Right lobe of liver (tissue), 6 donors: ENCODE measurements around the gene NT5DC3. TPM values are rescaled to one million over a fixed set of nuclear protein-coding genes. Genes with fewer than 3 reads are reported as not detected.

Experiments
- ATAC-seq, 4 donors: fragments of 200-7000 bp; cut with Tn5 transposase; one replicate each; pipeline ENCODE4 v1.9.1; 2020; ENCODE audit warnings: mild to moderate bottlenecking in 4 of 4, moderate library complexity in 4 of 4
- DNase-seq, 3 donors: peaks; one replicate each; pipeline ENCODE4 v3.0.0-alpha.2; 2020
- H3K27ac ChIP-seq, 3 donors: fragments of 200-600 bp; one replicate each; pipeline ENCODE4 v1.8.0; 2022
- H3K27me3 ChIP-seq, 2 donors: fragments of 200-600 bp; one replicate each; pipeline ENCODE4 v1.8.0; 2022
- H3K36me3 ChIP-seq, 4 donors: fragments of 200-600 bp; sonication (generic) in 1 of 4; one replicate each; pipeline versions ENCODE4 v1.5.1 to v1.8.0; 2017 to 2022; ENCODE audit warnings: control low read depth in 1 of 4
- H3K4me1 ChIP-seq, 4 donors: fragments of 200-600 bp; sonication (generic) in 1 of 4; one replicate each; pipeline versions ENCODE4 v1.5.1 to v1.8.0; 2017 to 2022; ENCODE audit warnings: control low read depth in 1 of 4
- H3K4me3 ChIP-seq, 3 donors: fragments of 200-600 bp; one replicate each; pipeline ENCODE4 v1.8.0; 2022
- H3K9me3 ChIP-seq, 4 donors: fragments of 200-600 bp; sonication (generic) in 1 of 4; one replicate each; pipeline versions ENCODE4 v1.5.1 to v1.8.0; 2017 to 2022; ENCODE audit warnings: control low read depth in 1 of 4
- CTCF ChIP-seq, 4 donors: fragments of 200-600 bp in 3 of 4; fragments of 450-650 bp in 1 of 4; IDR thresholded peaks; one replicate each; pipeline versions ENCODE4 v1.5.1 to v1.8.0; 2016 to 2022; ENCODE audit warnings: antibody characterized with exemption in 4 of 4, mild to moderate bottlenecking in 2 of 4
- POLR2A ChIP-seq: fragments of 450-650 bp; IDR thresholded peaks from one replicate; pipeline ENCODE4 v1.6.1; 2017; ENCODE audit warnings: antibody characterized with exemption, mild to moderate bottlenecking
- WGBS: methylation state at CpG from one replicate; pipeline ENCODE4 v1.1.6; 2018; ENCODE audit warnings: low coverage, low lambda C conversion rate; ENCODE audit not compliant: insufficient coverage; ENCODE audit errors: missing lambda C conversion rate; 5-methylcytosine and 5-hydroxymethylcytosine counted together
- intact Hi-C, 2 donors: fragments of 100-400 bp; cut with DNase I; formaldehyde crosslinking; loops; one replicate each; pipeline versions ENCODE4 v1.11.2 to v1.14.1; 2022
- total RNA-seq, 6 experiments: library from RNA; depleted of rRNA in 2 of 6; stranded (reverse); fragments of >200 nt in 2 of 6; fragmentation: NEBNext Ultra II Directional in 3 of 6; extraction: Animal tissue kit (Norgen Biotek cat#: 25700) in 3 of 6; gene quantifications; one replicate each; pipeline versions ENCODE4 v1.1.0 to v1.2.4, GENCODE V29; 2016 to 2023
- donor health status: DM: no; HTN: yes; CAD: no.
- donor health status: DM: no; HTN: no; CAD: no.
- donor health status: DM: no; HTN: no; CAD: no.
- donor health status: DM: no; HTN: yes; CAD: no.
- donor health status: DM: no; HTN: yes; CAD: no.

Gene NT5DC3
- total RNA-seq, 6 experiments from 2014 or later: 3.3 to 10.2 (median 6.6) TPM

DNA sequence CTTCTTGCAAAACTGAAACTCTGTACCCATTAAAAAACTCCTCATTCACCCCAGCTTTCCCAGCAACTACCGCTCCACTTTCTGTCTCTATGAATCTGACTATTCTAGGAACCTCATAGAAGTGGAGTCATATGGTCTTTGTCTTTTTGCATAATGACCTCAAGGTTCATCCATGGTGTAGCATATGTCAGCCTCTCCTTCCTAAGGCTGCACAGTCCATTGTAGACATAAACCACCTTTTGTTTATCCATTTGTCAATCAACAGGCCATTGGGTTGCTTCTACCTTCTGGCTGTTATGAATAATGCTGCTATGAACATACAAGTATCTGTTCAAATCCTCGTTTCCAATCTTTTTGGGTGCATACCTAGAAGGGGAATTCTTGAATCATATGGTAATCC lies 21.1 kb downstream of the NT5DC3 start:
- Histone ChIP-seq H3K9me3 (no peaks in the 10 kb centered on the region), H3K36me3 (no peaks in the 10 kb centered on the region), H3K27ac (no peak overlapping the region), H3K27me3 (no peaks in the 10 kb centered on the region), H3K4me3 (no peak overlapping the region), H3K4me1 (no peaks in the 10 kb centered on the region)
- WGBS: 98% methylated on average over 2 of the region's 2 CpGs
- intact Hi-C loops: no loop called here
- DNase-seq: no peak
- TF ChIP-seq POLR2A (no peak), CTCF (IDR thresholded peaks at IDR 0.05) (no peak)
- ATAC-seq: no peak

GRCh38 chr12:103819312-103819711 lies 21.7 kb downstream of the NT5DC3 start:
- intact Hi-C loops: no loop called here
- Histone ChIP-seq H3K9me3 (no peaks in the 10 kb centered on the region), H3K4me1 (no peaks in the 10 kb centered on the region), H3K27me3 (no peaks in the 10 kb centered on the region), H3K27ac (no peak overlapping the region), H3K4me3 (no peak overlapping the region), H3K36me3 (no peaks in the 10 kb centered on the region)
- WGBS: 100% methylated on average over 2 of the region's 2 CpGs
- DNase-seq: no peak
- ATAC-seq: no peak
- TF ChIP-seq CTCF (IDR thresholded peaks at IDR 0.05) (no peak), POLR2A (no peak)

DNA sequence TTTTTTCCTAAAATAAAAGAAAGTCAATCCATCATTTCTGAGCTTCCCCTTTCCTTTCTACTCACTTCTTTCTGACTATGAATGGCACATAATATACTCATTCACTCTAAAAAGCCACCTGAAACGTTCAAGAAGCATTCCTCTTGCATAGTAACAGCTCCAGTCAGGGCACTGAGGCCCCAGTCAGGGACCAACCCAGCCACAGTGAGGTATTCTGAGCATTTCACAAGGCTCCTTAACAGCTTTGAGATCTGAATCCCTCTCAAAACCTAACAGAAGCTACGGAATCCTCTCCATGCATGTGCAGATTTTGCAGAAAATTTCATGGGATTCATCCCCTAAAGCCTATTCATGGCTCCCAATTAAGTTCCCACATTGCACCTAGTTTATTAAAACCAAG lies 23.2 kb downstream of the NT5DC3 start:
- no peaks in the 10 kb centered on the region for H3K36me3 ChIP-seq
- no peak for TF ChIP-seq CTCF (IDR thresholded peaks at IDR 0.05)
- no peak for TF ChIP-seq POLR2A
- DNase-seq: no peak
- no peak overlapping the region for H3K4me3 ChIP-seq
- H3K27ac ChIP-seq: no peak overlapping the region
- WGBS: 78% methylated on average over 2 of the region's 2 CpGs
- intact Hi-C loops: no loop called here
- ATAC-seq: no peak
- no peaks in the 10 kb centered on the region for H3K27me3 ChIP-seq
- no peaks in the 10 kb centered on the region for H3K9me3 ChIP-seq
- no peaks in the 10 kb centered on the region for H3K4me1 ChIP-seq

GRCh38 chr12:103816663-103817062 lies 24.4 kb downstream of the NT5DC3 start:
- TF ChIP-seq CTCF (IDR thresholded peaks at IDR 0.05) (no peak), POLR2A (no peak)
- Histone ChIP-seq H3K27me3 (no peaks in the 10 kb centered on the region), H3K27ac (no peak overlapping the region), H3K36me3 (no peaks in the 10 kb centered on the region), H3K4me1 (no peaks in the 10 kb centered on the region), H3K9me3 (no peaks in the 10 kb centered on the region), H3K4me3 (no peak overlapping the region)
- intact Hi-C loops: no loop called here
- no peak for DNase-seq
- WGBS: 100% methylated on average over 1 of the region's 1 CpG
- no peak for ATAC-seq

GRCh38 chr12:103814436-103814835 lies 26.6 kb downstream of the NT5DC3 start:
- no peaks in the 10 kb centered on the region for H3K9me3 ChIP-seq

More at GRCh38 chr12:103814436-103814835, 26.6 kb downstream of the NT5DC3 start:
- H3K4me3 ChIP-seq: no peak overlapping the region
- intact Hi-C loops: no loop called here
- H3K36me3 ChIP-seq: no peaks in the 10 kb centered on the region
- TF ChIP-seq POLR2A (no peak), CTCF (IDR thresholded peaks at IDR 0.05) (no peak)
- WGBS: 45% methylated on average over 3 of the region's 3 CpGs
- H3K27me3 ChIP-seq: no peaks in the 10 kb centered on the region
- ATAC-seq (no peak), DNase-seq (no peak)
- H3K4me1 ChIP-seq: no peaks in the 10 kb centered on the region
- no peak overlapping the region for H3K27ac ChIP-seq
